K562 (cell line): ENCODE data around the gene PDCD1LG2. TPM values are rescaled to one million over a fixed set of nuclear protein-coding genes. Genes with fewer than 3 reads are reported as not detected.

Source experiments
- ATF1 ChIP-seq, 2 experiments: fragments of 450-650 bp in 1 of 2; IDR thresholded peaks; 2 replicates each; pipeline ENCODE4 v1.6.1; 2016; ENCODE audit warnings: missing compliant biosample characterization in 1 of 2, missing genetic modification characterization in 1 of 2
- ELF4 ChIP-seq: fragments of 450-650 bp; formaldehyde crosslinking; IDR thresholded peaks from 2 replicates; pipeline ENCODE4 v1.4.0; 2022; ENCODE audit warnings: missing genetic modification characterization
- FOSL1 ChIP-seq: fragments of 200-800 bp; sonication (Bioruptor generic); conservative IDR thresholded peaks from 2 replicates; pipeline ENCODE4 v1.6.1; 2016; ENCODE audit warnings: missing genetic modification characterization, missing compliant biosample characterization
- KHSRP ChIP-seq: fragments of 450-650 bp; IDR thresholded peaks from 2 replicates; pipeline ENCODE4 v1.6.1; 2017
- MAFG ChIP-seq: fragments of 450-650 bp; conservative IDR thresholded peaks from 2 replicates; pipeline ENCODE4 v1.6.1; 2016; ENCODE audit warnings: missing genetic modification characterization, missing compliant biosample characterization
- POLR2B ChIP-seq: fragments of 450-650 bp; IDR thresholded peaks from 2 replicates; pipeline ENCODE4 v1.6.1; 2018; ENCODE audit warnings: low read depth; ENCODE audit not compliant: partially characterized antibody
- SMAD1 ChIP-seq: fragments of 150-350 bp; IDR thresholded peaks from 2 replicates; pipeline ENCODE4 v1.6.1; 2014; ENCODE audit warnings: low read length, low read depth; ENCODE audit not compliant: partially characterized antibody
- SMAD3 ChIP-seq: fragments of 450-650 bp; formaldehyde crosslinking; conservative IDR thresholded peaks from 2 replicates; pipeline ENCODE4 v1.4.0; 2020; ENCODE audit warnings: mild to moderate bottlenecking
- SRSF3 ChIP-seq: fragments of 200-400 bp; formaldehyde crosslinking; IDR thresholded peaks from 2 replicates; pipeline ENCODE4 v1.6.1; 2016; ENCODE audit warnings: mild to moderate bottlenecking, low read length, moderate library complexity; ENCODE audit not compliant: insufficient read depth
- ZC3H4 ChIP-seq: sonication (generic); formaldehyde crosslinking; IDR thresholded peaks from 2 replicates; pipeline ENCODE4 v1.9.0; 2021; ENCODE audit warnings: missing genetic modification reagents, borderline replicate concordance
- ZFX ChIP-seq: sonication (generic); formaldehyde crosslinking; IDR thresholded peaks from 2 replicates; pipeline ENCODE4 v1.8.0; 2022; ENCODE audit warnings: mild to moderate bottlenecking, missing genetic modification reagents, moderate library complexity
- ZNF830 ChIP-seq: fragments of 250-450 bp; sonication (Bioruptor Pico); IDR thresholded peaks from 2 replicates; pipeline ENCODE4 v1.5.0; 2021; ENCODE audit warnings: mild to moderate bottlenecking
- polyA plus RNA-seq, 8 experiments: library from polyadenylated mRNA; depleted of rRNA in 4 of 8; stranded (reverse) in 5 of 8; unstranded in 3 of 8; fragments of >200 nt; fragmentation: Nextera tagmentation in 2 of 8; fragmentation: Illumina TruSeq in 1 of 8; extraction: Ambion mirVana in 2 of 8; extraction: Trizol in 1 of 8; gene quantifications; 2 replicates each; pipeline versions ENCODE4 v1.2.1 to v1.2.3, GENCODE V29; 2011 to 2014; ENCODE audit warnings: inconsistent platforms in 1 of 8, missing spikeins in 1 of 8
- total RNA-seq, 7 experiments: library from RNA; depleted of rRNA in 6 of 7; stranded (reverse); fragments of >200 nt in 6 of 7; fragmentation: Illumina TruSeq in 2 of 7; extraction: Trizol in 2 of 7; gene quantifications; 2 replicates each; pipeline versions ENCODE4 v1.2.1 to v1.2.3, GENCODE V29; 2011 to 2021; ENCODE audit warnings: low replicate concordance in 1 of 7
- TF ChIP-seq, protein P1 (sequence below), 3 experiments: fragments of 200-800 bp in 1 of 3; sonication (Bioruptor generic) in 1 of 3; sonication (generic) in 1 of 3; formaldehyde crosslinking in 1 of 3; IDR thresholded peaks; 2 replicates each; pipeline versions ENCODE4 v1.6.1 to v1.8.0; 2016 to 2022; ENCODE audit warnings: mild to moderate bottlenecking in 2 of 3, missing compliant biosample characterization in 2 of 3, missing genetic modification characterization in 2 of 3, missing genetic modification reagents in 1 of 3
- TF ChIP-seq, protein P2 (sequence below): fragments of 250-450 bp; sonication (Bioruptor Pico); IDR thresholded peaks from 2 replicates; pipeline ENCODE4 v1.8.0; 2021; ENCODE audit warnings: mild to moderate bottlenecking, moderate library complexity
- TF ChIP-seq, protein P3 (sequence below): fragments of 200-800 bp; sonication (Bioruptor generic); IDR thresholded peaks from 2 replicates; pipeline ENCODE4 v1.6.1; 2017; ENCODE audit warnings: missing genetic modification characterization, missing compliant biosample characterization
- TF ChIP-seq, protein P4 (sequence below), 2 experiments: fragments of 450-650 bp; conservative IDR thresholded peaks; 2 replicates each; pipeline ENCODE4 v1.6.1; 2017; ENCODE audit warnings: mild to moderate bottlenecking in 2 of 2, moderate library complexity in 2 of 2
- TF ChIP-seq, protein P5 (sequence below): fragments of 200-800 bp; sonication (Bioruptor generic); IDR thresholded peaks from 2 replicates; pipeline ENCODE4 v1.6.1; 2017; ENCODE audit warnings: missing genetic modification characterization, missing compliant biosample characterization
- TF ChIP-seq, protein P6 (sequence below): sonication (generic); formaldehyde crosslinking; IDR thresholded peaks from 2 replicates; pipeline ENCODE4 v1.9.0; 2022; ENCODE audit warnings: mild to moderate bottlenecking, missing genetic modification reagents

PDCD1LG2 gene
- total and polyA plus RNA-seq, 9 of the 15 experiments (the other 6 are each of a cell fraction or from before 2014, with no cell fraction given) = not detected

DNA sequence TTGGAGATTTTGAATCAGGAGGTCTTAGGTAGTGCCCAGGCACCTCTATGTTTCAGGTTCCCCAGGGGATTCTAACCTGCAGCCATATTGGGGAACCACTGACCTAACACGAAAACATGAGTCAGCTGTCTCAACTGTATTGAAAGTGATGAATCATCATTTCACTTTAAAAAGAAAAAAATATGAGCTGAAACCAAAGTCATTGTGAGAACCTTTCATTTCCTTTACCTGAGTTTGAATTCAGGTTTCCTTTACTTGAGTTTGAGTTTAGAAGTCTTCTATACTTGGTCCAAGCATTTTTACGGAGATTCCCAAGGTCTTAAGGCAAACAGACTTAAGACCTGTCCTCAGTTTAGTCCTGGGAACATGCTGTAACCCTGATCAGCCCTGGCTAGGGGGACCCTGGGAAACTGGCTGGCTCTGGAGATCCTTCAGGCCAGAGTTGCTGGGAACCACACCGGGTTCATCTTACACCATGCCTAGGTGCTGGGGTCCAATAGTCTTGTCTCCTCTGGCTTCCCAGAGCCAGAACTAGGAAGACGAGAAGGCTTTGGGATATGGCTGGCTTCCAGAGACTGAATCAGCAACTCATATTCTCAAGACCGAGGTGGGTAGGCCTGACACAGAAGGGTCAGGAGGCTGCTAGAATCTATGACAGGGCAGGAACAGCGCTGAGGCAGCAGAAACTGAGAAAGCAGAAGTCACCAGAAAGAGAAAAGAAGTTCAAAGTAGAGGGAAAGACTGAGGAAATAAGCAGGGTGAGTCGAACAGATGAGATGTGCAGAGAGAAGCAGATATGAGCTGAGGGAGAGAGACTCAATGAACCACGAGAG, 16.4 kb upstream of the PDCD1LG2 start (continued):
- TF ChIP-seq, protein P1, sequence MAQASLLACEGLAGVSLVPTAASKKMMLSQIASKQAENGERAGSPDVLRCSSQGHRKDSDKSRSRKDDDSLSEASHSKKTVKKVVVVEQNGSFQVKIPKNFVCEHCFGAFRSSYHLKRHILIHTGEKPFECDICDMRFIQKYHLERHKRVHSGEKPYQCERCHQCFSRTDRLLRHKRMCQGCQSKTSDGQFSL (CRISPR knock-in tag; IDR thresholded peaks at IDR 0.05) = no peak
- TF ChIP-seq, protein P1 (tag; IDR thresholded peaks at IDR 0.05) = peak in 1 of 2 experiments; percentile 75; a peak in 2 of 4 replicates
- TF ChIP-seq SMAD3 (CRISPR knock-in tag) (0 out of 2 replicates have a peak, but pooled peaks have one; percentile 42), POLR2B (no peak), SMAD1 (no peak), ELF4 (CRISPR knock-in tag) (peak; percentile 45; the same call in 1 of the 2 replicates), MAFG (tag) (peak; percentile 98), ZC3H4 (CRISPR knock-in tag) (no peak), SRSF3 (no peak), ATF1 (CRISPR knock-in tag; IDR thresholded peaks at IDR 0.05) (no peak), ATF1 (tag; IDR thresholded peaks at IDR 0.05) (peak; percentile 50; the same call in 1 of the 2 replicates), FOSL1 (tag) (peak; percentile 85), KHSRP (no peak), ZNF830 (CRISPR knock-in tag) (no peak), ZFX (CRISPR knock-in tag) (no peak)
- TF ChIP-seq, protein P2, sequence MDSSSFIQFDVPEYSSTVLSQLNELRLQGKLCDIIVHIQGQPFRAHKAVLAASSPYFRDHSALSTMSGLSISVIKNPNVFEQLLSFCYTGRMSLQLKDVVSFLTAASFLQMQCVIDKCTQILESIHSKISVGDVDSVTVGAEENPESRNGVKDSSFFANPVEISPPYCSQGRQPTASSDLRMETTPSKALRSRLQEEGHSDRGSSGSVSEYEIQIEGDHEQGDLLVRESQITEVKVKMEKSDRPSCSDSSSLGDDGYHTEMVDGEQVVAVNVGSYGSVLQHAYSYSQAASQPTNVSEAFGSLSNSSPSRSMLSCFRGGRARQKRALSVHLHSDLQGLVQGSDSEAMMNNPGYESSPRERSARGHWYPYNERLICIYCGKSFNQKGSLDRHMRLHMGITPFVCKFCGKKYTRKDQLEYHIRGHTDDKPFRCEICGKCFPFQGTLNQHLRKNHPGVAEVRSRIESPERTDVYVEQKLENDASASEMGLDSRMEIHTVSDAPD (CRISPR knock-in tag) = no peak
- TF ChIP-seq, protein P3, sequence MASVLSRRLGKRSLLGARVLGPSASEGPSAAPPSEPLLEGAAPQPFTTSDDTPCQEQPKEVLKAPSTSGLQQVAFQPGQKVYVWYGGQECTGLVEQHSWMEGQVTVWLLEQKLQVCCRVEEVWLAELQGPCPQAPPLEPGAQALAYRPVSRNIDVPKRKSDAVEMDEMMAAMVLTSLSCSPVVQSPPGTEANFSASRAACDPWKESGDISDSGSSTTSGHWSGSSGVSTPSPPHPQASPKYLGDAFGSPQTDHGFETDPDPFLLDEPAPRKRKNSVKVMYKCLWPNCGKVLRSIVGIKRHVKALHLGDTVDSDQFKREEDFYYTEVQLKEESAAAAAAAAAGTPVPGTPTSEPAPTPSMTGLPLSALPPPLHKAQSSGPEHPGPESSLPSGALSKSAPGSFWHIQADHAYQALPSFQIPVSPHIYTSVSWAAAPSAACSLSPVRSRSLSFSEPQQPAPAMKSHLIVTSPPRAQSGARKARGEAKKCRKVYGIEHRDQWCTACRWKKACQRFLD (CRISPR knock-in tag) = 0 out of 2 replicates have a peak, but pooled peaks have one; percentile 66
- TF ChIP-seq, protein P4, sequence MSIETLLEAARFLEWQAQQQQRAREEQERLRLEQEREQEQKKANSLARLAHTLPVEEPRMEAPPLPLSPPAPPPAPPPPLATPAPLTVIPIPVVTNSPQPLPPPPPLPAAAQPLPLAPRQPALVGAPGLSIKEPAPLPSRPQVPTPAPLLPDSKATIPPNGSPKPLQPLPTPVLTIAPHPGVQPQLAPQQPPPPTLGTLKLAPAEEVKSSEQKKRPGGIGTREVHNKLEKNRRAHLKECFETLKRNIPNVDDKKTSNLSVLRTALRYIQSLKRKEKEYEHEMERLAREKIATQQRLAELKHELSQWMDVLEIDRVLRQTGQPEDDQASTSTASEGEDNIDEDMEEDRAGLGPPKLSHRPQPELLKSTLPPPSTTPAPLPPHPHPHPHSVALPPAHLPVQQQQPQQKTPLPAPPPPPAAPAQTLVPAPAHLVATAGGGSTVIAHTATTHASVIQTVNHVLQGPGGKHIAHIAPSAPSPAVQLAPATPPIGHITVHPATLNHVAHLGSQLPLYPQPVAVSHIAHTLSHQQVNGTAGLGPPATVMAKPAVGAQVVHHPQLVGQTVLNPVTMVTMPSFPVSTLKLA (conservative IDR thresholded peaks at IDR 0.05) = 0 out of 4 replicates have a peak, but pooled peaks of 1 of the 2 experiments have one; percentile 22
- TF ChIP-seq, protein P5, sequence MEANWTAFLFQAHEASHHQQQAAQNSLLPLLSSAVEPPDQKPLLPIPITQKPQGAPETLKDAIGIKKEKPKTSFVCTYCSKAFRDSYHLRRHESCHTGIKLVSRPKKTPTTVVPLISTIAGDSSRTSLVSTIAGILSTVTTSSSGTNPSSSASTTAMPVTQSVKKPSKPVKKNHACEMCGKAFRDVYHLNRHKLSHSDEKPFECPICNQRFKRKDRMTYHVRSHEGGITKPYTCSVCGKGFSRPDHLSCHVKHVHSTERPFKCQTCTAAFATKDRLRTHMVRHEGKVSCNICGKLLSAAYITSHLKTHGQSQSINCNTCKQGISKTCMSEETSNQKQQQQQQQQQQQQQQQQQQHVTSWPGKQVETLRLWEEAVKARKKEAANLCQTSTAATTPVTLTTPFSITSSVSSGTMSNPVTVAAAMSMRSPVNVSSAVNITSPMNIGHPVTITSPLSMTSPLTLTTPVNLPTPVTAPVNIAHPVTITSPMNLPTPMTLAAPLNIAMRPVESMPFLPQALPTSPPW (CRISPR knock-in tag) = peak; percentile 37
- TF ChIP-seq, protein P6, sequence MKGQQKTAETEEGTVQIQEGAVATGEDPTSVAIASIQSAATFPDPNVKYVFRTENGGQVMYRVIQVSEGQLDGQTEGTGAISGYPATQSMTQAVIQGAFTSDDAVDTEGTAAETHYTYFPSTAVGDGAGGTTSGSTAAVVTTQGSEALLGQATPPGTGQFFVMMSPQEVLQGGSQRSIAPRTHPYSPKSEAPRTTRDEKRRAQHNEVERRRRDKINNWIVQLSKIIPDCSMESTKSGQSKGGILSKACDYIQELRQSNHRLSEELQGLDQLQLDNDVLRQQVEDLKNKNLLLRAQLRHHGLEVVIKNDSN = no peak
